ENCODE data around the gene EME1. TPM values are rescaled to one million over a fixed set of nuclear protein-coding genes. Genes with fewer than 3 reads are reported as not detected.

Gene EME1
- total and polyA plus RNA-seq, 2 of the 13 experiments (the other 11 are each of a cell fraction or from before 2014, with no cell fraction given): 20.7 to 24.6 TPM

DNA sequence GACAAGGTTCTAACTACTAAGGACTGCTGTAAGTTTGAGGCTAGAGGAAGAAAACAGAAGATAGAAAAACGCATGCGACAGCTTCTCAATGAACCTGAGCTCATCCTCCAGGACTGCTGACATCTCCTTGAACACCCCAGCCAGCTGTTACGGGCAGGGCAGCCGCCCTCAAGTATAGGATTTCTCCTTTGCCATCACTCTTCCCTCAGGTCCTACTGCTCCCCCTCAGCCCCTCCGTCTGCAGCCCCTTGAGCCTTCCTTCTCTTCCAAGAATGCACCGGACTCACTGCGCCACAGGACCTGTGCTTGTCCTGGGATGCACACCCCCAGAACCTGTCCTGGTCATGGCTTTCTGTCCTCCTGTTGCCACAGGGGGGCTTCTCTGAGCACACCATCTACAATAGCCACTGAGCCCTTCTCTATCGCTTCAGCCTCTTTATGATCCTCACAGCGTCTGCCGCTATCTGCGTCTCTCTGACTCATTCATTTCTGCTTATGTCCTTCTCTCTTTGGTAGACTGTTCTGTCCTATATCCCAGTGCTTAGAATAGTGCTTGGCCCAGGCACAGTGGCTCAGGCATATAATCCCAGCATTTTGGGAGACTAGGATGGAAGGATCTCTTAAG is 42.8 kb upstream of the EME1 start:
- DNase-seq (ENCODE audit: low spot score) (no peak), FAIRE-seq (no peak), ATAC-seq (no peak)
- ChIA-PET POLR2A (no interaction called here), CTCF (ENCODE audit: low intra/inter-chr PET ratio, low total read pairs) (no interaction called here)
- Histone ChIP-seq H4K20me1 (ENCODE audit: insufficient read depth, low read length) (no peaks in the 10 kb centered on the region), H3K4me3 (replicated peaks in 1 of 3; ENCODE audit: insufficient read depth in 1 of 3, low read depth in 2 of 3, low read length in 3 of 3) (no peak overlapping the region), H3K27me3 (ENCODE audit: control insufficient read depth in 1 of 2, insufficient read depth in 2 of 2, low read length in 2 of 2) (peaks cover 10 to 40% of the 10 kb centered on the region in 2 experiments; a peak in 4 of 5 replicates), H3K36me3 (replicated peaks in 1 of 2; ENCODE audit: control insufficient read depth in 1 of 2, insufficient read depth in 2 of 2, low read length in 2 of 2) (no peaks in the 10 kb centered on the region), H3K4me1 (ENCODE audit: insufficient read depth, low read length) (0 out of 2 replicates have a peak, but pooled peaks cover 5% of the 10 kb centered on the region), H3K79me2 (ENCODE audit: insufficient read depth, low read length) (no peaks in the 10 kb centered on the region), H3K27ac (ENCODE audit: extremely low read length, insufficient read depth, low read length) (no peak overlapping the region), H3K9me3 (ENCODE audit: low read length) (no peaks in the 10 kb centered on the region), H3K9ac (ENCODE audit: insufficient read depth, low read depth, low read length) (no peak overlapping the region), H2AFZ (ENCODE audit: low read length) (no peak overlapping the region), H3K4me2 (ENCODE audit: low read depth, low read length) (no peak overlapping the region)
- in situ Hi-C loops (cut with HindIII; ENCODE audit: extremely low pct_ligation_motif_present, low pct_unique_long_range_greater_than_20kb): no loop called here
- no TSS peak for BruUV-seq (replicated peaks)
- intact Hi-C loops (cut with micrococcal nuclease; ENCODE audit: unreplicated experiment): no loop called here
- 61% methylated on average over 11 of the region's 11 CpGs for WGBS (ENCODE audit: low lambda C conversion rate)
- no peak for TF ChIP-seq ZNF326 (CRISPR knock-in tag; IDR thresholded peaks at IDR 0.05; ENCODE audit: borderline replicate concordance)
- TF ChIP-seq, protein P1, sequence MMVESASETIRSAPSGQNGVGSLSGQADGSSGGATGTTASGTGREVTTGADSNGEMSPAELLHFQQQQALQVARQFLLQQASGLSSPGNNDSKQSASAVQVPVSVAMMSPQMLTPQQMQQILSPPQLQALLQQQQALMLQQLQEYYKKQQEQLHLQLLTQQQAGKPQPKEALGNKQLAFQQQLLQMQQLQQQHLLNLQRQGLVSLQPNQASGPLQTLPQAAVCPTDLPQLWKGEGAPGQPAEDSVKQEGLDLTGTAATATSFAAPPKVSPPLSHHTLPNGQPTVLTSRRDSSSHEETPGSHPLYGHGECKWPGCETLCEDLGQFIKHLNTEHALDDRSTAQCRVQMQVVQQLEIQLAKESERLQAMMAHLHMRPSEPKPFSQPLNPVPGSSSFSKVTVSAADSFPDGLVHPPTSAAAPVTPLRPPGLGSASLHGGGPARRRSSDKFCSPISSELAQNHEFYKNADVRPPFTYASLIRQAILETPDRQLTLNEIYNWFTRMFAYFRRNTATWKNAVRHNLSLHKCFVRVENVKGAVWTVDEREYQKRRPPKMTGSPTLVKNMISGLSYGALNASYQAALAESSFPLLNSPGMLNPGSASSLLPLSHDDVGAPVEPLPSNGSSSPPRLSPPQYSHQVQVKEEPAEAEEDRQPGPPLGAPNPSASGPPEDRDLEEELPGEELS (CRISPR knock-in tag; IDR thresholded peaks at IDR 0.05): no peak
- TF ChIP-seq ZNF570 (CRISPR knock-in tag; IDR thresholded peaks at IDR 0.05; ENCODE audit: borderline replicate concordance): no peak
- no peak for TF ChIP-seq SUZ12 (IDR thresholded peaks at IDR 0.05; ENCODE audit: low read depth, low read length)
- no peak for TF ChIP-seq ZBTB3 (CRISPR knock-in tag; IDR thresholded peaks at IDR 0.05; ENCODE audit: borderline replicate concordance, low read depth)
- no peak for TF ChIP-seq ZNF678 (CRISPR knock-in tag; IDR thresholded peaks at IDR 0.05)
- TF ChIP-seq RFXAP (CRISPR knock-in tag; IDR thresholded peaks at IDR 0.05; ENCODE audit: borderline replicate concordance): no peak
- TF ChIP-seq MAFG (CRISPR knock-in tag; IDR thresholded peaks at IDR 0.05): no peak
- TF ChIP-seq TGIF2 (CRISPR knock-in tag; IDR thresholded peaks at IDR 0.05): no peak
- TF ChIP-seq AGO2 (optimal IDR thresholded peaks at IDR 0.05; ENCODE audit: low read depth, low read length): no peak
- TF ChIP-seq, protein P2, sequence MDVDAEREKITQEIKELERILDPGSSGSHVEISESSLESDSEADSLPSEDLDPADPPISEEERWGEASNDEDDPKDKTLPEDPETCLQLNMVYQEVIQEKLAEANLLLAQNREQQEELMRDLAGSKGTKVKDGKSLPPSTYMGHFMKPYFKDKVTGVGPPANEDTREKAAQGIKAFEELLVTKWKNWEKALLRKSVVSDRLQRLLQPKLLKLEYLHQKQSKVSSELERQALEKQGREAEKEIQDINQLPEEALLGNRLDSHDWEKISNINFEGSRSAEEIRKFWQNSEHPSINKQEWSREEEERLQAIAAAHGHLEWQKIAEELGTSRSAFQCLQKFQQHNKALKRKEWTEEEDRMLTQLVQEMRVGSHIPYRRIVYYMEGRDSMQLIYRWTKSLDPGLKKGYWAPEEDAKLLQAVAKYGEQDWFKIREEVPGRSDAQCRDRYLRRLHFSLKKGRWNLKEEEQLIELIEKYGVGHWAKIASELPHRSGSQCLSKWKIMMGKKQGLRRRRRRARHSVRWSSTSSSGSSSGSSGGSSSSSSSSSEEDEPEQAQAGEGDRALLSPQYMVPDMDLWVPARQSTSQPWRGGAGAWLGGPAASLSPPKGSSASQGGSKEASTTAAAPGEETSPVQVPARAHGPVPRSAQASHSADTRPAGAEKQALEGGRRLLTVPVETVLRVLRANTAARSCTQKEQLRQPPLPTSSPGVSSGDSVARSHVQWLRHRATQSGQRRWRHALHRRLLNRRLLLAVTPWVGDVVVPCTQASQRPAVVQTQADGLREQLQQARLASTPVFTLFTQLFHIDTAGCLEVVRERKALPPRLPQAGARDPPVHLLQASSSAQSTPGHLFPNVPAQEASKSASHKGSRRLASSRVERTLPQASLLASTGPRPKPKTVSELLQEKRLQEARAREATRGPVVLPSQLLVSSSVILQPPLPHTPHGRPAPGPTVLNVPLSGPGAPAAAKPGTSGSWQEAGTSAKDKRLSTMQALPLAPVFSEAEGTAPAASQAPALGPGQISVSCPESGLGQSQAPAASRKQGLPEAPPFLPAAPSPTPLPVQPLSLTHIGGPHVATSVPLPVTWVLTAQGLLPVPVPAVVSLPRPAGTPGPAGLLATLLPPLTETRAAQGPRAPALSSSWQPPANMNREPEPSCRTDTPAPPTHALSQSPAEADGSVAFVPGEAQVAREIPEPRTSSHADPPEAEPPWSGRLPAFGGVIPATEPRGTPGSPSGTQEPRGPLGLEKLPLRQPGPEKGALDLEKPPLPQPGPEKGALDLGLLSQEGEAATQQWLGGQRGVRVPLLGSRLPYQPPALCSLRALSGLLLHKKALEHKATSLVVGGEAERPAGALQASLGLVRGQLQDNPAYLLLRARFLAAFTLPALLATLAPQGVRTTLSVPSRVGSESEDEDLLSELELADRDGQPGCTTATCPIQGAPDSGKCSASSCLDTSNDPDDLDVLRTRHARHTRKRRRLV (CRISPR knock-in tag; IDR thresholded peaks at IDR 0.05): no peak
- TF ChIP-seq ZNF24 (IDR thresholded peaks at IDR 0.05): no peak
- TF ChIP-seq, protein P3, sequence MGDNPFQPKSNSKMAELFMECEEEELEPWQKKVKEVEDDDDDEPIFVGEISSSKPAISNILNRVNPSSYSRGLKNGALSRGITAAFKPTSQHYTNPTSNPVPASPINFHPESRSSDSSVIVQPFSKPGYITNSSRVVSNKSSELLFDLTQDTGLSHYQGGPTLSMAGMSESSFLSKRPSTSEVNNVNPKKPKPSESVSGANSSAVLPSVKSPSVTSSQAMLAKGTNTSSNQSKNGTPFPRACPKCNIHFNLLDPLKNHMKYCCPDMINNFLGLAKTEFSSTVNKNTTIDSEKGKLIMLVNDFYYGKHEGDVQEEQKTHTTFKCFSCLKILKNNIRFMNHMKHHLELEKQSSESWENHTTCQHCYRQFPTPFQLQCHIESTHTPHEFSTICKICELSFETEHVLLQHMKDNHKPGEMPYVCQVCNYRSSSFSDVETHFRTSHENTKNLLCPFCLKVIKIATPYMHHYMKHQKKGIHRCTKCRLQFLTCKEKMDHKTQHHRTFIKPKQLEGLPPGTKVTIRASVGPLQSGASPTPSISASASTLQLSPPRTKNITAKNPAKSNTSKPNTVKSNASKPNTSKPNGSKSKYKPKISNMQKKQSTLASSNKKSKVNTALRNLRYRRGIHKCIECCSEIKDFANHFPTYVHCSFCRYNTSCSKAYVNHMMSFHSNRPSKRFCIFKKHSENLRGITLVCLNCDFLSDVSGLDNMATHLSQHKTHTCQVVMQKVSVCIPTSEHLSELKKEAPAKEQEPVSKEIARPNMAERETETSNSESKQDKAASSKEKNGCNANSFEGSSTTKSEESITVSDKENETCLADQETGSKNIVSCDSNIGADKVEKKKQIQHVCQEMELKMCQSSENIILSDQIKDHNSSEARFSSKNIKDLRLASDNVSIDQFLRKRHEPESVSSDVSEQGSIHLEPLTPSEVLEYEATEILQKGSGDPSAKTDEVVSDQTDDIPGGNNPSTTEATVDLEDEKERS (CRISPR knock-in tag; IDR thresholded peaks at IDR 0.05): no peak
- TF ChIP-seq FOXK2 (IDR thresholded peaks at IDR 0.05): no peak
- TF ChIP-seq ZNF775 (CRISPR knock-in tag; IDR thresholded peaks at IDR 0.05; ENCODE audit: borderline replicate concordance): no peak
